HepG2 (cell line): ENCODE measurements around the gene CLDN20. TPM values are rescaled to one million over a fixed set of nuclear protein-coding genes. Genes with fewer than 3 reads are reported as not detected.

ENCODE experiments used
- ARHGAP35 ChIP-seq: sonication (generic); formaldehyde crosslinking; IDR thresholded peaks from 2 replicates; pipeline ENCODE4 v1.9.0; 2022; ENCODE audit warnings: mild to moderate bottlenecking, inconsistent platforms, moderate library complexity, missing genetic modification reagents, borderline replicate concordance
- BORCS8-MEF2B ChIP-seq: sonication (generic); formaldehyde crosslinking; IDR thresholded peaks from 2 replicates; pipeline ENCODE4 v1.8.0; 2022; ENCODE audit warnings: mild to moderate bottlenecking, missing genetic modification reagents
- CREB1 ChIP-seq, 2 experiments: fragments of 450-650 bp in 1 of 2; IDR thresholded peaks; 2 replicates each; pipeline ENCODE4 v1.6.1; 2016 to 2017; ENCODE audit warnings: control low read depth in 1 of 2, mild to moderate bottlenecking in 1 of 2, missing compliant biosample characterization in 1 of 2, missing genetic modification characterization in 1 of 2
- ETV6 ChIP-seq: sonication (generic); formaldehyde crosslinking; conservative IDR thresholded peaks from 2 replicates; pipeline ENCODE4 v1.4.0; 2020; ENCODE audit warnings: missing genetic modification reagents
- FOXA1 ChIP-seq, 2 experiments: fragments of 450-650 bp in 1 of 2; sonication (generic) in 1 of 2; formaldehyde crosslinking in 1 of 2; IDR thresholded peaks; 2 replicates each; pipeline versions ENCODE4 v1.4.0 to v1.6.1; 2016 to 2020; ENCODE audit warnings: missing genetic modification reagents in 1 of 2
- SMAD1 ChIP-seq: sonication (generic); formaldehyde crosslinking; IDR thresholded peaks from 2 replicates; pipeline ENCODE4 v1.4.0; 2020; ENCODE audit warnings: missing genetic modification reagents, low read depth, mild to moderate bottlenecking, borderline replicate concordance
- ZNF260 ChIP-seq: sonication (generic); formaldehyde crosslinking; IDR thresholded peaks from 2 replicates; pipeline ENCODE4 v1.4.0; 2020; ENCODE audit warnings: missing genetic modification reagents, low read depth, mild to moderate bottlenecking, borderline replicate concordance
- ZNF652 ChIP-seq: IDR thresholded peaks from 2 replicates; pipeline ENCODE4 v1.6.1; 2016; ENCODE audit warnings: low read depth, borderline replicate concordance
- ZNF660 ChIP-seq: sonication (generic); formaldehyde crosslinking; IDR thresholded peaks from 2 replicates; pipeline ENCODE4 v1.5.1; 2020; ENCODE audit warnings: mild to moderate bottlenecking, low read depth, missing genetic modification reagents, borderline replicate concordance
- ZNF703 ChIP-seq: sonication (generic); formaldehyde crosslinking; IDR thresholded peaks from 2 replicates; pipeline ENCODE4 v1.5.1; 2020; ENCODE audit warnings: missing genetic modification reagents, mild to moderate bottlenecking, moderate library complexity, borderline replicate concordance
- ZNF788 ChIP-seq: sonication (generic); formaldehyde crosslinking; IDR thresholded peaks from 2 replicates; pipeline ENCODE4 v1.5.0; 2020; ENCODE audit warnings: mild to moderate bottlenecking, missing genetic modification reagents, borderline replicate concordance
- ZNF839 ChIP-seq: sonication (generic); formaldehyde crosslinking; IDR thresholded peaks from 2 replicates; pipeline ENCODE4 v1.4.0; 2020; ENCODE audit warnings: missing genetic modification reagents, mild to moderate bottlenecking, borderline replicate concordance
- ZNF891 ChIP-seq: sonication (generic); formaldehyde crosslinking; IDR thresholded peaks from 2 replicates; pipeline ENCODE4 v1.5.0; 2020; ENCODE audit warnings: mild to moderate bottlenecking, missing genetic modification reagents
- polyA plus RNA-seq, 8 experiments: library from polyadenylated mRNA; depleted of rRNA in 3 of 8; stranded (reverse) in 7 of 8; unstranded in 1 of 8; fragments of >200 nt; fragmentation: Illumina TruSeq in 4 of 8; extraction: Trizol in 4 of 8; gene quantifications; 2 replicates each; pipeline versions ENCODE4 v1.2.1 to v1.2.3, GENCODE V29; 2011 to 2016; ENCODE audit warnings: low read depth in 4 of 8, missing spikeins in 1 of 8, mixed read lengths in 1 of 8; ENCODE audit not compliant: insufficient read depth in 1 of 8
- total RNA-seq, 5 experiments: library from RNA; depleted of rRNA; stranded (reverse); fragments of >200 nt; fragmentation: Illumina TruSeq; extraction: Trizol; gene quantifications; 2 replicates each; pipeline ENCODE4 v1.2.3, GENCODE V29; 2016; ENCODE audit warnings: low read depth in 1 of 5
- TF ChIP-seq, protein P1 (sequence below): sonication (generic); formaldehyde crosslinking; IDR thresholded peaks from 2 replicates; pipeline ENCODE4 v1.5.0; 2020; ENCODE audit warnings: mild to moderate bottlenecking, missing genetic modification reagents
- TF ChIP-seq, protein P2 (sequence below): sonication (generic); formaldehyde crosslinking; IDR thresholded peaks from 2 replicates; pipeline ENCODE4 v1.4.0; 2020; ENCODE audit warnings: missing genetic modification reagents, mild to moderate bottlenecking, borderline replicate concordance
- TF ChIP-seq, protein P3 (sequence below): sonication (generic); formaldehyde crosslinking; conservative IDR thresholded peaks from 2 replicates; pipeline ENCODE4 v1.4.0; 2020; ENCODE audit warnings: mild to moderate bottlenecking, missing genetic modification reagents, moderate library complexity

The CLDN20 gene
- total and polyA plus RNA-seq, 2 of the 13 experiments (the other 11 are each of a cell fraction or from before 2014, with no cell fraction given): not detected

DNA sequence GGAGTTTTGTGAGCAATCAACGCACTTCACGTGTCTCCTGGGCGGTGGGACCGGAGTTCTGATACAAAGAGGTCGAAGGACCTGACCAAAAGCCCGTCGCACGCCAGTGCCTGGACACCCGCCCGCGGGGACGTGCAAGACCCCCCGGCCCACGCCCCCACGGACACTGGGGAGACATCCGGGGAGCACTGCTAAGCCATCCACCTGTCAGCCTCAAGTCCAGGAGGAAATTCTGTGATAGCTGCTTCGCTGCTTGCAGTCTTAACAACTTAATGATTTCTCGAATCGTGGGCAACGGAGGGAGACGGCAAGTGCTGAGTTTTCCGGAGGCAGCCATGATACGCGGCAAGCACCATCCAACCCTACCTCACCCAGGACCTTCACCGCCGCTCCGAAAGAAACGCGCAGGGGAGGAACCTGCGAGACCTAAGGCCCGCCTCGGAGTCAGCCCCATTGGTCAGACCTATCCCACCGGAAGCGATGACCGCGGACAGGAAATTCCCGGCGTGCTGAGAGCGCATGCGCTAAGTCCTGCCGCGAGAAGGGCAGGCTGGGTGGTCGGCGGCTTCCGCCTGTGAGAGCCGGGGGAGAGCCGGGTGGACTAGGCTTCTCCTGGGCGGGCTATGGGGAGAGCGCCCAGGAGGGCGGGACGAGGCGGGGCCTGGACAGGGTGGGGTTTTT is 50.4 kb downstream of the CLDN20 start, which contains the start of gene TFB1M (continued):
- 0 out of 2 replicates have a peak, but pooled peaks have one; percentile 14 for TF ChIP-seq ZNF891 (CRISPR knock-in tag)
- TF ChIP-seq ZNF703 (CRISPR knock-in tag): no peak
- TF ChIP-seq, protein P1, sequence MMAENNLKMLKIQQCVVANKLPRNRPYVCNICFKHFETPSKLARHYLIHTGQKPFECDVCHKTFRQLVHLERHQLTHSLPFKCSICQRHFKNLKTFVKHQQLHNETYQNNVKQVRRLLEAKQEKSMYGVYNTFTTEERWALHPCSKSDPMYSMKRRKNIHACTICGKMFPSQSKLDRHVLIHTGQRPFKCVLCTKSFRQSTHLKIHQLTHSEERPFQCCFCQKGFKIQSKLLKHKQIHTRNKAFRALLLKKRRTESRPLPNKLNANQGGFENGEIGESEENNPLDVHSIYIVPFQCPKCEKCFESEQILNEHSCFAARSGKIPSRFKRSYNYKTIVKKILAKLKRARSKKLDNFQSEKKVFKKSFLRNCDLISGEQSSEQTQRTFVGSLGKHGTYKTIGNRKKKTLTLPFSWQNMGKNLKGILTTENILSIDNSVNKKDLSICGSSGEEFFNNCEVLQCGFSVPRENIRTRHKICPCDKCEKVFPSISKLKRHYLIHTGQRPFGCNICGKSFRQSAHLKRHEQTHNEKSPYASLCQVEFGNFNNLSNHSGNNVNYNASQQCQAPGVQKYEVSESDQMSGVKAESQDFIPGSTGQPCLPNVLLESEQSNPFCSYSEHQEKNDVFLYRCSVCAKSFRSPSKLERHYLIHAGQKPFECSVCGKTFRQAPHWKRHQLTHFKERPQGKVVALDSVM: no peak
- no peak for TF ChIP-seq ETV6 (CRISPR knock-in tag)
- TF ChIP-seq, protein P2, sequence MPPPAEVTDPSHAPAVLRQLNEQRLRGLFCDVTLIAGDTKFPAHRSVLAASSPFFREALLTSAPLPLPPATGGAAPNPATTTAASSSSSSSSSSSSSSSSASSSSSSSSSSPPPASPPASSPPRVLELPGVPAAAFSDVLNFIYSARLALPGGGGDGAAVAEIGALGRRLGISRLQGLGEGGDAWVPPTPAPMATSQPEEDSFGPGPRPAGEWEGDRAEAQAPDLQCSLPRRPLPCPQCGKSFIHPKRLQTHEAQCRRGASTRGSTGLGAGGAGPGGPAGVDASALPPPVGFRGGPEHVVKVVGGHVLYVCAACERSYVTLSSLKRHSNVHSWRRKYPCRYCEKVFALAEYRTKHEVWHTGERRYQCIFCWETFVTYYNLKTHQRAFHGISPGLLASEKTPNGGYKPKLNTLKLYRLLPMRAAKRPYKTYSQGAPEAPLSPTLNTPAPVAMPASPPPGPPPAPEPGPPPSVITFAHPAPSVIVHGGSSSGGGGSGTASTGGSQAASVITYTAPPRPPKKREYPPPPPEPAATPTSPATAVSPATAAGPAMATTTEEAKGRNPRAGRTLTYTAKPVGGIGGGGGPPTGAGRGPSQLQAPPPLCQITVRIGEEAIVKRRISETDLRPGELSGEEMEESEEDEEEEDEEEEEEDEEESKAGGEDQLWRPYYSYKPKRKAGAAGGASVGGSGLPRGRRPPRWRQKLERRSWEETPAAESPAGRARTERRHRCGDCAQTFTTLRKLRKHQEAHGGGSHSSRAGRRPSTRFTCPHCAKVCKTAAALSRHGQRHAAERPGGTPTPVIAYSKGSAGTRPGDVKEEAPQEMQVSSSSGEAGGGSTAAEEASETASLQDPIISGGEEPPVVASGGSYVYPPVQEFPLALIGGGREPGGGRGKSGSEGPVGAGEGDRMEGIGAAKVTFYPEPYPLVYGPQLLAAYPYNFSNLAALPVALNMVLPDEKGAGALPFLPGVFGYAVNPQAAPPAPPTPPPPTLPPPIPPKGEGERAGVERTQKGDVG (CRISPR knock-in tag): no peak; the same call in 1 of the 2 replicates
- TF ChIP-seq ZNF652 (CRISPR knock-in tag): no peak
- peak; percentile 80; the same call in 1 of the 2 replicates for TF ChIP-seq SMAD1 (CRISPR knock-in tag)
- no peak for TF ChIP-seq ZNF839 (CRISPR knock-in tag)
- no peak for TF ChIP-seq FOXA1 (IDR thresholded peaks at IDR 0.05)
- TF ChIP-seq FOXA1 (CRISPR knock-in tag; IDR thresholded peaks at IDR 0.05): no peak
- TF ChIP-seq BORCS8-MEF2B (CRISPR knock-in tag): no peak
- no peak; the same call in 1 of the 2 replicates for TF ChIP-seq ZNF788 (CRISPR knock-in tag)
- peak; percentile 80 for TF ChIP-seq ARHGAP35 (CRISPR knock-in tag)
- TF ChIP-seq, protein P3, sequence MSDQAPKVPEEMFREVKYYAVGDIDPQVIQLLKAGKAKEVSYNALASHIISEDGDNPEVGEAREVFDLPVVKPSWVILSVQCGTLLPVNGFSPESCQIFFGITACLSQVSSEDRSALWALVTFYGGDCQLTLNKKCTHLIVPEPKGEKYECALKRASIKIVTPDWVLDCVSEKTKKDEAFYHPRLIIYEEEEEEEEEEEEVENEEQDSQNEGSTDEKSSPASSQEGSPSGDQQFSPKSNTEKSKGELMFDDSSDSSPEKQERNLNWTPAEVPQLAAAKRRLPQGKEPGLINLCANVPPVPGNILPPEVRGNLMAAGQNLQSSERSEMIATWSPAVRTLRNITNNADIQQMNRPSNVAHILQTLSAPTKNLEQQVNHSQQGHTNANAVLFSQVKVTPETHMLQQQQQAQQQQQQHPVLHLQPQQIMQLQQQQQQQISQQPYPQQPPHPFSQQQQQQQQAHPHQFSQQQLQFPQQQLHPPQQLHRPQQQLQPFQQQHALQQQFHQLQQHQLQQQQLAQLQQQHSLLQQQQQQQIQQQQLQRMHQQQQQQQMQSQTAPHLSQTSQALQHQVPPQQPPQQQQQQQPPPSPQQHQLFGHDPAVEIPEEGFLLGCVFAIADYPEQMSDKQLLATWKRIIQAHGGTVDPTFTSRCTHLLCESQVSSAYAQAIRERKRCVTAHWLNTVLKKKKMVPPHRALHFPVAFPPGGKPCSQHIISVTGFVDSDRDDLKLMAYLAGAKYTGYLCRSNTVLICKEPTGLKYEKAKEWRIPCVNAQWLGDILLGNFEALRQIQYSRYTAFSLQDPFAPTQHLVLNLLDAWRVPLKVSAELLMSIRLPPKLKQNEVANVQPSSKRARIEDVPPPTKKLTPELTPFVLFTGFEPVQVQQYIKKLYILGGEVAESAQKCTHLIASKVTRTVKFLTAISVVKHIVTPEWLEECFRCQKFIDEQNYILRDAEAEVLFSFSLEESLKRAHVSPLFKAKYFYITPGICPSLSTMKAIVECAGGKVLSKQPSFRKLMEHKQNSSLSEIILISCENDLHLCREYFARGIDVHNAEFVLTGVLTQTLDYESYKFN (CRISPR knock-in tag): no peak; the same call in 1 of the 2 replicates
- no peak for TF ChIP-seq ZNF660 (CRISPR knock-in tag)
- no peak for TF ChIP-seq ZNF260
- TF ChIP-seq CREB1 (IDR thresholded peaks at IDR 0.05): peak; percentile 75
- TF ChIP-seq CREB1 (CRISPR knock-in tag; IDR thresholded peaks at IDR 0.05): peak; percentile 75
